Keratinocyte (primary cell): ENCODE measurements around the gene ZNF141. TPM values are rescaled to one million over a fixed set of nuclear protein-coding genes. Genes with fewer than 3 reads are reported as not detected.

Experiments used
- DNase-seq: peaks from one replicate; pipeline ENCODE4 v3.0.0-alpha.2; 2011; ENCODE audit warnings: low read depth, missing footprints, low spot score
- FAIRE-seq: peaks from 2 replicates; lab custom pipeline; 2011; peaks lifted over from hg19 to GRCh38; lab: Jason Lieb, UNC
- H2AFZ ChIP-seq: 2 replicates; pipeline ENCODE4 v1.6.0; 2012; ENCODE audit warnings: low read length, control low read depth, inconsistent platforms; ENCODE audit not compliant: control insufficient read depth
- H3K27ac ChIP-seq: 2 replicates; pipeline ENCODE4 v1.5.1; 2011; ENCODE audit warnings: low read length; ENCODE audit not compliant: control insufficient read depth, insufficient read depth
- H3K27me3 ChIP-seq: 3 replicates; pipeline ENCODE4 v1.6.0; 2011; ENCODE audit warnings: low read length; ENCODE audit not compliant: control insufficient read depth, insufficient read depth; ENCODE audit errors: extremely low read depth
- H3K36me3 ChIP-seq, 2 experiments: 2 replicates in 1 of 2; 3 replicates in 1 of 2; pipeline ENCODE4 v1.5.1; 2011; ENCODE audit warnings: low read length in 2 of 2, mild to moderate bottlenecking in 1 of 2; ENCODE audit not compliant: control insufficient read depth in 2 of 2, insufficient read depth in 2 of 2; ENCODE audit errors: extremely low read depth in 1 of 2
- H3K4me1 ChIP-seq: 3 replicates; pipeline ENCODE4 v1.5.1; 2011; ENCODE audit warnings: low read length; ENCODE audit not compliant: control insufficient read depth, insufficient read depth; ENCODE audit errors: extremely low read depth
- H3K4me2 ChIP-seq: 3 replicates; pipeline ENCODE4 v1.6.0; 2011; ENCODE audit warnings: low read depth, low read length; ENCODE audit not compliant: control insufficient read depth, insufficient read depth; ENCODE audit errors: extremely low read depth
- H3K4me3 ChIP-seq, 3 experiments: fragments of 200-600 bp in 1 of 3; sonication (generic) in 1 of 3; 2 replicates in 2 of 3; 3 replicates in 1 of 3; pipeline ENCODE4 v1.5.1; 2011 to 2016; ENCODE audit warnings: low read length in 3 of 3, mild to moderate bottlenecking in 3 of 3, control low read depth in 2 of 3, inconsistent platforms in 1 of 3, low read depth in 1 of 3, mixed read lengths in 1 of 3, mixed run types in 1 of 3, moderate library complexity in 1 of 3; ENCODE audit not compliant: control insufficient read depth in 2 of 3, insufficient read depth in 2 of 3; ENCODE audit errors: extremely low read depth in 1 of 3
- H3K79me2 ChIP-seq: 2 replicates; pipeline ENCODE4 v1.6.0; 2012; ENCODE audit warnings: low read length; ENCODE audit not compliant: control insufficient read depth, insufficient read depth
- H3K9ac ChIP-seq: 3 replicates; pipeline ENCODE4 v1.6.0; 2011; ENCODE audit warnings: low read length; ENCODE audit not compliant: control insufficient read depth, insufficient read depth; ENCODE audit errors: extremely low read depth
- H3K9me1 ChIP-seq: 3 replicates; pipeline ENCODE4 v1.6.0; 2011; ENCODE audit warnings: low read length; ENCODE audit not compliant: control insufficient read depth, insufficient read depth; ENCODE audit errors: extremely low read depth
- H3K9me3 ChIP-seq: 2 replicates; pipeline ENCODE4 v1.5.1; 2012; ENCODE audit warnings: low read depth, low read length; ENCODE audit not compliant: control insufficient read depth
- H4K20me1 ChIP-seq: 3 replicates; pipeline ENCODE4 v1.6.0; 2011; ENCODE audit warnings: low read length; ENCODE audit not compliant: control insufficient read depth, insufficient read depth; ENCODE audit errors: extremely low read depth
- EZH2 ChIP-seq: IDR thresholded peaks from one replicate; pipeline ENCODE4 v1.6.1; 2012; ENCODE audit warnings: inconsistent platforms, mild to moderate bottlenecking, low read length, moderate library complexity
- dilution Hi-C: fragments of 300-500 bp; cut with MboI; formaldehyde crosslinking; loops from one replicate; pipeline ENCODE4 v1.7.0; 2020; ENCODE audit warnings: low sequenced_read_pairs; ENCODE audit not compliant: extremely low pct_ligation_motif_present
- polyA plus RNA-seq, 5 experiments: library from polyadenylated mRNA; depleted of rRNA in 3 of 5; stranded (reverse) in 3 of 5; stranded (forward) in 1 of 5; unstranded in 1 of 5; fragments of >200 nt; gene quantifications; 1 replicate in 1 of 5; 2 replicates in 3 of 5; 3 replicates in 1 of 5; pipeline versions ENCODE4 v1.2.1 to v1.2.3, GENCODE V29; 2011 to 2012; ENCODE audit warnings: missing spikeins in 2 of 5, low read depth in 1 of 5, low replicate concordance in 1 of 5
- TF ChIP-seq, protein P1 (sequence below), 3 experiments: IDR thresholded peaks in 1 of 3; conservative IDR thresholded peaks in 1 of 3; optimal IDR thresholded peaks in 1 of 3; 2 replicates in 2 of 3; 3 replicates in 1 of 3; pipeline versions ENCODE3 to v1.5.1; 2011; ENCODE audit warnings: low read length in 3 of 3, mild to moderate bottlenecking in 3 of 3, moderate library complexity in 2 of 3, control low read depth in 1 of 3, inconsistent platforms in 1 of 3; ENCODE audit not compliant: insufficient read depth in 2 of 3; ENCODE audit errors: extremely low read depth in 1 of 3

ZNF141 gene
- polyA plus RNA-seq, 1 donor (not counting 4 experiments of a cell fraction or from before 2014, with no cell fraction given): 3.7 TPM

DNA sequence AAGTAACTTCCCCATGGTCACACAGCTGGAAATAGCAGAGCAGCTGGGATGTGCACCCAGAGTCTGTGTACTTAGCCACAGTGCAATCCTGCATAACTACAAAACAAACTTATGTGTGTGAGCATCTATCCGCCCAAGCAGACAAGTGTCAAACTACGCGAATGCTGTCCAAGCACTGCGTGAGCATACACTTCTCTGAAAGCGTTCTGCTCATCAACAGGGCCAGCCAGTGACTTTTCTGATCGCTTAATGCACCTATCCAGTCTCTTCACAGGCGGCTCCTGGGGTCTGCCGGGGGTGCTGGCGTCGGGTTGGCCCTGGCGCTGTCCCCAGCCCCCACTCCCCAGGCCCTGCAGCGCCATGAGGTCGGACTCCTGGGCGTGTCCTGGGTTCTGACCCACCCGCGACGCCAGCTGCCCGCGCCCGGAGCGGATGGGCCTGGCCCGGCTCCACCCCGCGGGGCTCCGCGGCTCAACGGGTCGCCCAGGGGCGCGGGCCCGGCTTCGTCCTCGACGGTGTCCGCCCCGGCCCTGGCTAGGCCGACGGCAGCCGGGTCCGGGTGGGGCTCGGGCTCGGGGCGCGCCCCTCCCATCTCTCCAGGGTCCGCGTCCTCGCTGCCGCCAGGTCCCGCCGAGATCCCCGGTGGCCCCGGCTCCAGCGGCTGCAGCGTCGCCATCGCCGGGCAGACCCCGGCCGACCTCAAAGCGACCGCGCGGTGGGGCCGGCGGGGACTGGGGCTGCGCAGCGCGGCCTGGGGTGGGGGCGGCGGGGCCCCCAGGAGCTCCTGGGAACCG, 1.3 kb upstream of the ZNF141 start:
- TF ChIP-seq, protein P1, sequence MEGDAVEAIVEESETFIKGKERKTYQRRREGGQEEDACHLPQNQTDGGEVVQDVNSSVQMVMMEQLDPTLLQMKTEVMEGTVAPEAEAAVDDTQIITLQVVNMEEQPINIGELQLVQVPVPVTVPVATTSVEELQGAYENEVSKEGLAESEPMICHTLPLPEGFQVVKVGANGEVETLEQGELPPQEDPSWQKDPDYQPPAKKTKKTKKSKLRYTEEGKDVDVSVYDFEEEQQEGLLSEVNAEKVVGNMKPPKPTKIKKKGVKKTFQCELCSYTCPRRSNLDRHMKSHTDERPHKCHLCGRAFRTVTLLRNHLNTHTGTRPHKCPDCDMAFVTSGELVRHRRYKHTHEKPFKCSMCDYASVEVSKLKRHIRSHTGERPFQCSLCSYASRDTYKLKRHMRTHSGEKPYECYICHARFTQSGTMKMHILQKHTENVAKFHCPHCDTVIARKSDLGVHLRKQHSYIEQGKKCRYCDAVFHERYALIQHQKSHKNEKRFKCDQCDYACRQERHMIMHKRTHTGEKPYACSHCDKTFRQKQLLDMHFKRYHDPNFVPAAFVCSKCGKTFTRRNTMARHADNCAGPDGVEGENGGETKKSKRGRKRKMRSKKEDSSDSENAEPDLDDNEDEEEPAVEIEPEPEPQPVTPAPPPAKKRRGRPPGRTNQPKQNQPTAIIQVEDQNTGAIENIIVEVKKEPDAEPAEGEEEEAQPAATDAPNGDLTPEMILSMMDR (optimal IDR thresholded peaks at IDR 0.05 in 1 of 3, IDR thresholded peaks at IDR 0.05 in 1 of 3, conservative IDR thresholded peaks at IDR 0.05 in 1 of 3; ENCODE audit: extremely low read depth in 1 of 3, insufficient read depth in 2 of 3, low read length in 3 of 3): no peak
- TF ChIP-seq EZH2: no peak
- Histone ChIP-seq H3K4me2 (peak overlapping the region; percentile 80), H3K9me3 (peaks cover 2% of the 10 kb centered on the region), H3K27ac (no peak overlapping the region), H3K9me1 (no peaks in the 10 kb centered on the region), H3K27me3 (no peaks in the 10 kb centered on the region), H4K20me1 (no peaks in the 10 kb centered on the region), H3K36me3 (peaks cover 0 to 4% of the 10 kb centered on the region in 2 experiments), H3K79me2 (peaks cover 28% of the 10 kb centered on the region), H2AFZ (peak overlapping the region; percentile 95), H3K4me1 (peaks cover 9% of the 10 kb centered on the region), H3K9ac (peak overlapping the region; percentile 61), H3K4me3 (peak overlapping the region; percentile 84 to 93 (median 88))
- FAIRE-seq: no peak
- dilution Hi-C loops: no loop called here
- no peak for DNase-seq

DNA sequence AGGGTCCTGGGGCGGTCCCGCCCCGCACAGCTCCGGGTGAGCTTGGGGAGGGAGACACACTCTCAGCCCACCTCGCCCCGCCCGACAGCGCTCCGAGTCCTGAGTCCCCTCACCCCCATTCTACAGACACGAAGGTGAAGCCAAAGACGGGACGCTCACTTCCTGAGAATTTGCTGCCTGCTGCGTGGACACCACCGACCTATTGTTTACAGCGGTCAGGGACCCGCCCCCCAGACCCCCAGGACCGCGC, 796 bp upstream of the ZNF141 start:
- Histone ChIP-seq H3K27me3 (no peaks in the 10 kb centered on the region), H3K4me1 (peaks cover 9% of the 10 kb centered on the region), H3K36me3 (peaks cover 0 to 4% of the 10 kb centered on the region in 2 experiments), H2AFZ (peak overlapping the region; percentile 95), H3K4me3 (peak overlapping the region; percentile 84 to 93 (median 88)), H3K27ac (no peak overlapping the region), H3K9me3 (peaks cover 2% of the 10 kb centered on the region), H3K9ac (peak overlapping the region; percentile 61), H3K9me1 (no peaks in the 10 kb centered on the region), H3K4me2 (peak overlapping the region; percentile 80), H4K20me1 (no peaks in the 10 kb centered on the region), H3K79me2 (peaks cover 31% of the 10 kb centered on the region)
- dilution Hi-C loops: no loop called here
- DNase-seq (no peak), FAIRE-seq (no peak)
- no peak for TF ChIP-seq EZH2
- TF ChIP-seq, protein P1 (optimal IDR thresholded peaks at IDR 0.05 in 1 of 3, IDR thresholded peaks at IDR 0.05 in 1 of 3, conservative IDR thresholded peaks at IDR 0.05 in 1 of 3; ENCODE audit: extremely low read depth in 1 of 3, insufficient read depth in 2 of 3, low read length in 3 of 3): no peak
